Measurements from ENCODE around the gene KRT80. TPM values are rescaled to one million over a fixed set of nuclear protein-coding genes. Genes with fewer than 3 reads are reported as not detected.

The KRT80 gene
- total and polyA plus RNA-seq, 2 experiments from 2014 or later, result not detected

- Mint-ChIP-seq H3K9me3 (no peaks in the 10 kb centered on the region), H3K27me3 (ENCODE audit: insufficient read depth, low read depth, poor library complexity) (peaks cover 45% of the 10 kb centered on the region), H3K4me1 (peaks cover 39% of the 10 kb centered on the region), H3K4me3 (peak overlapping the region; percentile 79; the same call in 1 of the 3 replicates), H3K27ac (no peak overlapping the region), H3K36me3 (ENCODE audit: low read depth) (peaks cover 5% of the 10 kb centered on the region)
- Histone ChIP-seq H3K79me2 (replicated peaks; ENCODE audit: insufficient read depth) (no peaks in the 10 kb centered on the region), H2AFZ (peak overlapping the region; percentile 97; the same call in 1 of the 2 replicates), H3K4me3 (no peak overlapping the region; the same call in 1 of the 2 replicates), H3K36me3 (ENCODE audit: insufficient read depth) (no peaks in the 10 kb centered on the region), H3K4me2 (peak overlapping the region; percentile 90), H4K20me1 (replicated peaks; ENCODE audit: insufficient read depth) (no peaks in the 10 kb centered on the region), H3K9me2 (ENCODE audit: insufficient read depth) (no peaks in the 10 kb centered on the region), H3K4me1 (ENCODE audit: insufficient read depth) (peaks cover 22% of the 10 kb centered on the region), H3K27ac (ENCODE audit: low read depth) (no peak overlapping the region), H3K27me3 (ENCODE audit: insufficient read depth) (peaks cover 37% of the 10 kb centered on the region), H3F3A (replicated peaks; ENCODE audit: low read depth) (no peaks in the 10 kb centered on the region)
- TF ChIP-seq CTCF (conservative IDR thresholded peaks at IDR 0.05; ENCODE audit: low read depth in 2 of 2) (no peak), POLR2AphosphoS5 (IDR thresholded peaks at IDR 0.05; ENCODE audit: low read depth) (no peak), ZNF114 (CRISPR knock-in tag; IDR thresholded peaks at IDR 0.05) (no peak), STAT1 (IDR thresholded peaks at IDR 0.05; ENCODE audit: unreplicated experiment) (no peak), REST (IDR thresholded peaks at IDR 0.05; ENCODE audit: unreplicated experiment) (no peak), EZH2phosphoT487 (IDR thresholded peaks at IDR 0.05; ENCODE audit: unreplicated experiment) (no peak), ZNF462 (CRISPR knock-in tag; IDR thresholded peaks at IDR 0.05) (no peak), EZH2 (IDR thresholded peaks at IDR 0.05; ENCODE audit: low read depth, unreplicated experiment) (no peak), ZNF331 (CRISPR knock-in tag; IDR thresholded peaks at IDR 0.05; ENCODE audit: low read depth) (no peak), JUNB (IDR thresholded peaks at IDR 0.05; ENCODE audit: unreplicated experiment) (no peak), NANOG (IDR thresholded peaks at IDR 0.05; ENCODE audit: borderline replicate concordance) (no peak), CREB1 (CRISPR knock-in tag; IDR thresholded peaks at IDR 0.05; ENCODE audit: low read depth) (no peak), ETS1 (IDR thresholded peaks at IDR 0.05) (no peak)
- DNase-seq (ENCODE audit: low spot score) (no peak), ATAC-seq (no peak)
Measured at GRCh38 chr12:52231305-52232202, 39.7 kb upstream of the KRT80 start.

All from GM23338 (cell line).